ENCODE measurements around the gene ESPL1.
A peak's percentile ranks its signal among the peaks of the same experiment; 100 is the strongest.

ESPL1 gene

GRCh38 chr12:53231671-53231920, 36.5 kb upstream of the ESPL1 start:
- no peak for DNase-seq (ENCODE audit: low read depth)

- no peak for DNase-seq (ENCODE audit: low read depth)
Observed at GRCh38 chr12:53231921-53232645, 36.0 kb upstream of the ESPL1 start, which contains the start of gene RARG. TSS of gene RARG (minus strand) at chr12:53232209. CDS start at chr12:53227545, 4,664 bp downstream.

- no peak for DNase-seq (ENCODE audit: low read depth)
Observed at GRCh38 chr12:53232646-53233461, 35.2 kb upstream of the ESPL1 start.

- DNase-seq (ENCODE audit: low read depth): no peak
Observed at GRCh38 chr12:53233671-53234121, 34.4 kb upstream of the ESPL1 start.

GRCh38 chr12:53234271-53234914, 33.7 kb upstream of the ESPL1 start:
- DNase-seq (ENCODE audit: low read depth): no peak

GRCh38 chr12:53235164-53235563, 32.9 kb upstream of the ESPL1 start:
- no peak for DNase-seq (ENCODE audit: low read depth)

- no peak for DNase-seq (ENCODE audit: low read depth)
Observed at GRCh38 chr12:53235742-53236442, 32.2 kb upstream of the ESPL1 start.

- no peak for DNase-seq (ENCODE audit: low read depth)
Observed at GRCh38 chr12:53236443-53237111, 31.5 kb upstream of the ESPL1 start.

- no peak for DNase-seq (ENCODE audit: low read depth)
Observed at GRCh38 chr12:53239643-53240258, 28.3 kb upstream of the ESPL1 start.

- no peak for DNase-seq (ENCODE audit: low read depth)
Observed at GRCh38 chr12:53241623-53242412, 26.3 kb upstream of the ESPL1 start.

- DNase-seq (ENCODE audit: low read depth): no peak
Observed at GRCh38 chr12:53244337-53244736, 23.8 kb upstream of the ESPL1 start.

GRCh38 chr12:53245286-53245685, 22.8 kb upstream of the ESPL1 start:
- no peak for DNase-seq (ENCODE audit: low read depth)

- peak; percentile 51 for DNase-seq (ENCODE audit: low read depth)
Observed at GRCh38 chr12:53251477-53252348, 16.4 kb upstream of the ESPL1 start.

GRCh38 chr12:53252349-53252916, 15.7 kb upstream of the ESPL1 start:
- no peak for DNase-seq (ENCODE audit: low read depth)

- no peak for DNase-seq (ENCODE audit: low read depth)
Observed at GRCh38 chr12:53253298-53253697, 14.8 kb upstream of the ESPL1 start.

- no peak for DNase-seq (ENCODE audit: low read depth)
Observed at GRCh38 chr12:53254816-53255545, 13.1 kb upstream of the ESPL1 start.

- DNase-seq (ENCODE audit: low read depth): no peak
Observed at GRCh38 chr12:53255996-53256395, 12.1 kb upstream of the ESPL1 start.

Measured in amniotic epithelial cell (primary cell).